ENCODE data around the gene DPYSL4.

DPYSL4 gene

GRCh38 chr10:132231656-132232022, 44.9 kb downstream of the DPYSL4 start:
- H3K27ac ChIP-seq (ENCODE audit: low read length), result no peak overlapping the region
- H3K4me1 ChIP-seq (ENCODE audit: insufficient read depth, low read length), result no peaks in the 10 kb centered on the region
- H3K9ac ChIP-seq (ENCODE audit: low read depth, low read length), result no peak overlapping the region
- H3K27me3 ChIP-seq (ENCODE audit: insufficient read depth, low read length), result no peaks in the 10 kb centered on the region
- no peaks in the 10 kb centered on the region for H3K9me3 ChIP-seq (ENCODE audit: insufficient read depth, low read depth, low read length)
- H3K36me3 ChIP-seq (ENCODE audit: insufficient read depth, low read depth, low read length), result no peaks in the 10 kb centered on the region
- H3K4me3 ChIP-seq (ENCODE audit: low read length), result no peak overlapping the region

GRCh38 chr10:132232023-132232951, 45.5 kb downstream of the DPYSL4 start:
- H3K4me3 ChIP-seq (ENCODE audit: low read length), result no peak overlapping the region

GRCh38 chr10:132232981-132233380, 46.2 kb downstream of the DPYSL4 start:
- no peaks in the 10 kb centered on the region for H3K36me3 ChIP-seq (ENCODE audit: insufficient read depth, low read depth, low read length)
- H3K4me3 ChIP-seq (ENCODE audit: low read length), result no peak overlapping the region
- H3K27me3 ChIP-seq (ENCODE audit: insufficient read depth, low read length), result no peaks in the 10 kb centered on the region
- H3K9me3 ChIP-seq (ENCODE audit: insufficient read depth, low read depth, low read length), result no peaks in the 10 kb centered on the region
- no peak overlapping the region for H3K9ac ChIP-seq (ENCODE audit: low read depth, low read length)
- H3K27ac ChIP-seq (ENCODE audit: low read length), result no peak overlapping the region
- no peaks in the 10 kb centered on the region for H3K4me1 ChIP-seq (ENCODE audit: insufficient read depth, low read length)

More at GRCh38 chr10:132232023-132232951, 45.5 kb downstream of the DPYSL4 start:
- Histone ChIP-seq H3K36me3 (ENCODE audit: insufficient read depth, low read depth, low read length) (no peaks in the 10 kb centered on the region), H3K9me3 (ENCODE audit: insufficient read depth, low read depth, low read length) (no peaks in the 10 kb centered on the region), H3K4me1 (ENCODE audit: insufficient read depth, low read length) (no peaks in the 10 kb centered on the region), H3K27me3 (ENCODE audit: insufficient read depth, low read length) (no peaks in the 10 kb centered on the region), H3K9ac (ENCODE audit: low read depth, low read length) (no peak overlapping the region), H3K27ac (ENCODE audit: low read length) (no peak overlapping the region)

DNA sequence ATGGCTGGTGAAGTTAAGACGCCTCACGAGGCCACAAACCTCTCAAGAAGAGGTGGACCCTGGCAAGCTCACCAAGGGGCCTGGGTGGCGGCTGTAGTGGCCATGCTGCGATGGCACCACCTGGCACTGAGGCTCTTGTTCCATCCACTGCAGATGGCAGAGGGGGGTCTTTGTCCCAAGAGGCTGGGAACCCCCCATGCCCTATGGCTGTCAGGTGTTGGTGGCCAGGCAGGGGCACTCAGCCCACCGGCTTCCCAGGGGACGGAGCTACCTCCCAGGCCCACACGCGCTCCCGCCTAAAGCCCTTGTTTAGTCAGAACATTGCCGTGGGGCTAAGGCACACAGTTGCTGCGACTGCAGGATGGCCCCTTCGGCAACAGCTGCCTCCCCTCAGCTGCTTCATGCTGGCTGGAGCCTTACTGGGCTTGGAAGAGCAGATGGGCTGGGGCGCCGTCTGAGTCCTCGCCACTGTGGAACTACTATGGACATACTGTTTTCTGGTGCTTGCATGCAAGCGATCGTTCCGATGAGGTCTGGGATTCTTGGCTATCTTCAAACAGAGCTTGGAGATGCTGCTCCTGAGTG, 46.8 kb downstream of the DPYSL4 start:
- Histone ChIP-seq H3K9ac (ENCODE audit: low read depth, low read length) (no peak overlapping the region), H3K9me3 (ENCODE audit: insufficient read depth, low read depth, low read length) (no peaks in the 10 kb centered on the region), H3K36me3 (ENCODE audit: insufficient read depth, low read depth, low read length) (no peaks in the 10 kb centered on the region), H3K4me1 (ENCODE audit: insufficient read depth, low read length) (no peaks in the 10 kb centered on the region), H3K4me3 (ENCODE audit: low read length) (no peak overlapping the region), H3K27me3 (ENCODE audit: insufficient read depth, low read length) (no peaks in the 10 kb centered on the region), H3K27ac (ENCODE audit: low read length) (no peak overlapping the region)

DNA sequence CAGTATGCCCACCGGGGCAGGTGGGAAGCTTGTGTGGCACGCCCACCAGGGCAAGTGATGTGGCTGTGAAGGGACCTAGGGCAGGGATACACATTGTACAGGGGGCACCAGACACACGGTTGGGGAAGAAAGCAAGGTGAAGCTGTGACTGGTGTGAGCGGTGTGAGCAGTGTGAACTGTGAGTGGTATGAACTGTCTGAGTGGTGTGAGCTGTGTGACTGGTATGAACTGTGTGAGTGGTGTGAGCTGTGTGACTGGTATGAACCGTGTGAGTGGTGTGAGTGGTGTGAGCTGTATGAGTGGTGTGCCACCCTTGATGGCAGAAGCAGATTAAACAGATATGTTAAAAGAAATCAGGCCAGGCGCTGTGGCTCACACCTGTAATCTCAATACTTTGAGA, 48.1 kb downstream of the DPYSL4 start:
- Histone ChIP-seq H3K27ac (ENCODE audit: low read length) (no peak overlapping the region), H3K9me3 (ENCODE audit: insufficient read depth, low read depth, low read length) (no peaks in the 10 kb centered on the region), H3K36me3 (ENCODE audit: insufficient read depth, low read depth, low read length) (no peaks in the 10 kb centered on the region), H3K4me3 (ENCODE audit: low read length) (no peak overlapping the region), H3K4me1 (ENCODE audit: insufficient read depth, low read length) (no peaks in the 10 kb centered on the region), H3K9ac (ENCODE audit: low read depth, low read length) (no peak overlapping the region), H3K27me3 (ENCODE audit: insufficient read depth, low read length) (no peaks in the 10 kb centered on the region)

- Histone ChIP-seq H3K4me1 (ENCODE audit: insufficient read depth, low read length) (no peaks in the 10 kb centered on the region), H3K9ac (ENCODE audit: low read depth, low read length) (no peak overlapping the region), H3K27me3 (ENCODE audit: insufficient read depth, low read length) (no peaks in the 10 kb centered on the region), H3K36me3 (ENCODE audit: insufficient read depth, low read depth, low read length) (no peaks in the 10 kb centered on the region), H3K4me3 (ENCODE audit: low read length) (no peak overlapping the region), H3K9me3 (ENCODE audit: insufficient read depth, low read depth, low read length) (no peaks in the 10 kb centered on the region), H3K27ac (ENCODE audit: low read length) (no peak overlapping the region)
These were observed 49.4 kb downstream of the DPYSL4 start for GRCh38 chr10:132236161-132236560.

GRCh38 chr10:132236881-132237280, 50.1 kb downstream of the DPYSL4 start:
- Histone ChIP-seq H3K27me3 (ENCODE audit: insufficient read depth, low read length) (no peaks in the 10 kb centered on the region), H3K4me3 (ENCODE audit: low read length) (no peak overlapping the region)

GRCh38 chr10:132237396-132237795, 50.6 kb downstream of the DPYSL4 start:
- Histone ChIP-seq H3K27ac (ENCODE audit: low read length) (no peak overlapping the region), H3K4me1 (ENCODE audit: insufficient read depth, low read length) (no peaks in the 10 kb centered on the region), H3K9me3 (ENCODE audit: insufficient read depth, low read depth, low read length) (no peaks in the 10 kb centered on the region), H3K27me3 (ENCODE audit: insufficient read depth, low read length) (no peaks in the 10 kb centered on the region), H3K4me3 (ENCODE audit: low read length) (no peak overlapping the region), H3K36me3 (ENCODE audit: insufficient read depth, low read depth, low read length) (no peaks in the 10 kb centered on the region), H3K9ac (ENCODE audit: low read depth, low read length) (no peak overlapping the region)

More at GRCh38 chr10:132236881-132237280, 50.1 kb downstream of the DPYSL4 start:
- Histone ChIP-seq H3K9ac (ENCODE audit: low read depth, low read length) (no peak overlapping the region), H3K9me3 (ENCODE audit: insufficient read depth, low read depth, low read length) (no peaks in the 10 kb centered on the region), H3K4me1 (ENCODE audit: insufficient read depth, low read length) (no peaks in the 10 kb centered on the region), H3K36me3 (ENCODE audit: insufficient read depth, low read depth, low read length) (no peaks in the 10 kb centered on the region), H3K27ac (ENCODE audit: low read length) (no peak overlapping the region)

GRCh38 chr10:132237871-132238270, 51.1 kb downstream of the DPYSL4 start:
- Histone ChIP-seq H3K27ac (ENCODE audit: low read length) (no peak overlapping the region), H3K9ac (ENCODE audit: low read depth, low read length) (no peak overlapping the region)

DNA sequence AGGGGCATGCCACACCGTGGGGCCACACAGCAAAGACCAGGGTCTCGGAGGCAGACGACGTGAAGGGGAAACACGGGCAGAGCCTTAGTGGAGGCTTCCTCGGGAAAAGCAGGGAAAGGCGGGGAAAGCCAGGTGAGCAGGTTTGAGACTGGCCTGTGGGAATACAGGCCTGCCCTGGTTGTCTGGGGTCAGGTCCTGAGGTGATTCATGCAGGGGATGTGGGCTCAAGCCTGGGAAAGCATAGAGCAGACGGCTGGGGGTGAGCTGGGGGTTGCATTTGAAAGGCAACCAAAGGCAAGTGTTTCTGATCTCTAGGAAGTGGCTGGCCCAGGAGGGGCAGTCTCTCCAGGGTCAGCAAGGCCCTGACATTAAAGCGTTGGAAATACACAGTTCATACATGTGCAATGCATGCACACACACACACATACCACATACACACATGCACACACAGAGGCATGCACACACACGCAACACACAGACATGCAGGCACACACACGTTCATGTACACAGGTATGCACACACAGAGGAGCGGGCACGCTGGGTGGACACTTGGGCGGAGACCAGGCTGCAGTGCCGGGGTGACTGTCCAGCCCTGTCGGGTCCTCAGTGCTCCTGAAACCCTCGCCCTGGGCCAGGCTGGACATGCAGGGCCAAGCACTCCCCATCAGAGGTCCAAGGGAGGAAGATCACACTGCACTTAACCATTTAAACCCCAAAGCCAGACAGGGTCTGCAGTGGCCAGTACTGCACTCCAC, 51.8 kb downstream of the DPYSL4 start:
- Histone ChIP-seq H3K9ac (ENCODE audit: low read depth, low read length) (no peak overlapping the region), H3K4me3 (ENCODE audit: low read length) (no peak overlapping the region), H3K27ac (ENCODE audit: low read length) (no peak overlapping the region), H3K4me1 (ENCODE audit: insufficient read depth, low read length) (no peaks in the 10 kb centered on the region), H3K9me3 (ENCODE audit: insufficient read depth, low read depth, low read length) (no peaks in the 10 kb centered on the region), H3K36me3 (ENCODE audit: insufficient read depth, low read depth, low read length) (no peaks in the 10 kb centered on the region), H3K27me3 (ENCODE audit: insufficient read depth, low read length) (no peaks in the 10 kb centered on the region)

More at GRCh38 chr10:132237871-132238270, 51.1 kb downstream of the DPYSL4 start:
- no peaks in the 10 kb centered on the region for H3K27me3 ChIP-seq (ENCODE audit: insufficient read depth, low read length)
- H3K4me3 ChIP-seq (ENCODE audit: low read length), result no peak overlapping the region
- no peaks in the 10 kb centered on the region for H3K4me1 ChIP-seq (ENCODE audit: insufficient read depth, low read length)
- no peaks in the 10 kb centered on the region for H3K9me3 ChIP-seq (ENCODE audit: insufficient read depth, low read depth, low read length)
- no peaks in the 10 kb centered on the region for H3K36me3 ChIP-seq (ENCODE audit: insufficient read depth, low read depth, low read length)

DNA sequence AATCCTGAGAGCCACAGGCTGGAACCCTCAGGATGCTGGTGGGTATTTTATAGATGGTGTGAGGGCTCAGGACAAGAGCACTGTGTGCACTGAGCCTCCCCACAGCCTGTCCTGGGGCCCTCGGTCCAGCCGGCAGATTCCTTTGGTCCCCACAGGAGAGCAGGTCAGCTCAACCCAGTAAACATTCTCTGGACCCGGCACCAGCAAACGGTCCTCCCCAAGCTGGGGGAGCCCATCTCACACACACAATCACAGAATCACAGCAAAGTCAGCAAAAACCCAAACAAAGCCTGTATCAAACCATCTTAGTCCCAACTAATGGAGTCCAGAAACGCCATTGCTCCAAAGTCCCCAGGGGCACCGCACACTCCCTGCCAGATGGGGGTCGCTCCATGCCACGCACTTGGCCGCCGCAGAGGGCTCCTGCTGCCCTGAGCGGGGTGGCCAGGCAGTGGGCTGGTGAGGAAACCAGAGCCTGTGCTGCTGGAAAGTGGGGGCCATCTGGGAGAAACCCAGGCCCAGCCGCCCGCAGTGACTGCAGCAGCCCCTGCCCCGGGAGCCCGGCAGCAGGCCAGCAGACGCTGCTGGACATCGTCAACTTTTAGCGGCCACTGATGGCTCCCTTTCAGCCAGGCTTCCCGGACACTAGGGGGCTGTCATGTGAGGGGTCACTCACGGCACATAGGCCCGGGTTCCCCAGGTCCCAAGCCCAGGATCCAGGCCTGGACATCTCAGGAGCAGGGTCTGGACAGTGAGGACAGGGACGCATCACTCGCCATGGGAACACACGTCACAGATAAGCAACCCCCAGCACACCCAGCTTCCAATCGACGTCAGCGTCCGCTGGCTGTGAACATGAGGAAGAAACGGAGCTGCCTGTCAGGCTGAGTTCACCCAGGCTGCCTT, 52.6 kb downstream of the DPYSL4 start:
- Histone ChIP-seq H3K27me3 (ENCODE audit: insufficient read depth, low read length) (no peaks in the 10 kb centered on the region), H3K9me3 (ENCODE audit: insufficient read depth, low read depth, low read length) (no peaks in the 10 kb centered on the region), H3K27ac (ENCODE audit: low read length) (no peak overlapping the region)

More for the DNA sequence above, 52.6 kb downstream of the DPYSL4 start:
- Histone ChIP-seq H3K4me1 (ENCODE audit: insufficient read depth, low read length) (no peaks in the 10 kb centered on the region), H3K4me3 (ENCODE audit: low read length) (no peak overlapping the region), H3K36me3 (ENCODE audit: insufficient read depth, low read depth, low read length) (no peaks in the 10 kb centered on the region), H3K9ac (ENCODE audit: low read depth, low read length) (no peak overlapping the region)
